ENCODE data around the gene ARID3A.

DNA sequence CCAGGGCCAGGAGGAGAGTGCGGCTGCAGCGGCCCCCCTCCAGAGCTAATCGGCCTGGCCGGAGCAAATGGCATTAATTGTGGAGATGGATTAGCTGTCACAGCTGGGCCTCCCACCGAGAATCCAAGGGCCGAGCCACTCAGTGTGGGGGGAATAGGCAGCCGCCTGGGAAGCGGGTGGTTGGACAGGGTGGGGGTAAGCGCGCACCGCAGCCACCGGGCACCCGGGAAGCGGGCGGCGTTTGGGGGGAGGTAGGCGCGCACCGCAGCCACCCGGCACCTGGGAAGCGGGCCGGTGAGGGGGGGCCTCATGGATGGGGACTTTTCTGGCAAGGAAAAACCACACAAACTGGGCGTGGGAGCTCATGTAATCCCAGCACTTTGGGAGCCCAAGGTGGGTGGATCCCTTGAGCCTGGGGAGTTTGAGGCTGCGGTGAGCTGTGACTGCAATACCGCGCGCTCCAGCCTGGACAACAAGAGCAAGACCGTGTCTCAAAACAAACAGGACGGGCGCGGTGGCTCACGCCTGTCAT lies 22.5 kb upstream of the ARID3A start:
- TF ChIP-seq, protein P1, sequence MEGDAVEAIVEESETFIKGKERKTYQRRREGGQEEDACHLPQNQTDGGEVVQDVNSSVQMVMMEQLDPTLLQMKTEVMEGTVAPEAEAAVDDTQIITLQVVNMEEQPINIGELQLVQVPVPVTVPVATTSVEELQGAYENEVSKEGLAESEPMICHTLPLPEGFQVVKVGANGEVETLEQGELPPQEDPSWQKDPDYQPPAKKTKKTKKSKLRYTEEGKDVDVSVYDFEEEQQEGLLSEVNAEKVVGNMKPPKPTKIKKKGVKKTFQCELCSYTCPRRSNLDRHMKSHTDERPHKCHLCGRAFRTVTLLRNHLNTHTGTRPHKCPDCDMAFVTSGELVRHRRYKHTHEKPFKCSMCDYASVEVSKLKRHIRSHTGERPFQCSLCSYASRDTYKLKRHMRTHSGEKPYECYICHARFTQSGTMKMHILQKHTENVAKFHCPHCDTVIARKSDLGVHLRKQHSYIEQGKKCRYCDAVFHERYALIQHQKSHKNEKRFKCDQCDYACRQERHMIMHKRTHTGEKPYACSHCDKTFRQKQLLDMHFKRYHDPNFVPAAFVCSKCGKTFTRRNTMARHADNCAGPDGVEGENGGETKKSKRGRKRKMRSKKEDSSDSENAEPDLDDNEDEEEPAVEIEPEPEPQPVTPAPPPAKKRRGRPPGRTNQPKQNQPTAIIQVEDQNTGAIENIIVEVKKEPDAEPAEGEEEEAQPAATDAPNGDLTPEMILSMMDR (IDR thresholded peaks at IDR 0.05 in 4 of 5, conservative IDR thresholded peaks at IDR 0.05 in 1 of 5) = no peak
- no peak for TF ChIP-seq POLR2A (IDR thresholded peaks at IDR 0.05)

Measured in gastrocnemius medialis (tissue), 4 donors.